ENCODE results near the gene DXO.

DXO gene

DNA sequence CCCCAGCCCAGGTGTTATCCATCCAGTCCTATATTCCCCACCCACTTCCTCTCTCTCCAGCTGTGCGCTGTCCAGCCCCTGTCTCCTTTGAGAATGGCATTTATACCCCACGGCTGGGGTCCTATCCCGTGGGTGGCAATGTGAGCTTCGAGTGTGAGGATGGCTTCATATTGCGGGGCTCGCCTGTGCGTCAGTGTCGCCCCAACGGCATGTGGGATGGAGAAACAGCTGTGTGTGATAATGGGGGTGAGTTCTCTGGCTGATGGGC, 43.3 kb downstream of the DXO start:
- DNase-seq (ENCODE audit: low read depth): no peak

- DNase-seq (ENCODE audit: low read depth): no peak
Observed at GRCh38 chr6:31927863-31928671, 43.9 kb downstream of the DXO start.

GRCh38 chr6:31927242-31927862, 44.6 kb downstream of the DXO start, which contains the start of gene C2:
TSS of gene C2 (plus strand) at chr6:31927717. CDS start at chr6:31927753, 36 bp downstream.
- DNase-seq (ENCODE audit: low read depth): no peak

GRCh38 chr6:31922942-31923341, 49.0 kb downstream of the DXO start:
- DNase-seq (ENCODE audit: low read depth): no peak

- no peak for DNase-seq (ENCODE audit: low read depth)
Observed at GRCh38 chr6:31920811-31921210, 51.1 kb downstream of the DXO start.
